Aorta (tissue), 5 donors: ENCODE data around the gene PTPRD. TPM values are rescaled to one million over a fixed set of nuclear protein-coding genes. Genes with fewer than 3 reads are reported as not detected.

ENCODE experiments used
- ATAC-seq: fragments of 200-7000 bp; cut with Tn5 transposase; one replicate; pipeline ENCODE4 v1.9.1; 2022; ENCODE audit warnings: moderate library complexity; ENCODE audit not compliant: low FRiP score
- DNase-seq, 2 donors: peaks; one replicate each; pipeline ENCODE4 v3.0.0-alpha.2; 2020
- H3K27ac ChIP-seq, 2 donors: one replicate each; pipeline ENCODE4 v1.5.1; 2013; ENCODE audit warnings: low read length in 2 of 2, mild to moderate bottlenecking in 2 of 2, moderate library complexity in 2 of 2, control low read depth in 1 of 2, inconsistent platforms in 1 of 2, low read depth in 1 of 2
- H3K27me3 ChIP-seq, 2 donors: one replicate each; pipeline ENCODE4 v1.6.1; 2013; ENCODE audit warnings: control low read depth in 1 of 2, low read length in 1 of 2, mild to moderate bottlenecking in 1 of 2, moderate library complexity in 1 of 2; ENCODE audit not compliant: insufficient read depth in 2 of 2, control insufficient read depth in 1 of 2
- H3K36me3 ChIP-seq, 2 donors: one replicate each; pipeline ENCODE4 v1.6.1; 2013; ENCODE audit warnings: control low read depth in 1 of 2, low read length in 1 of 2, mild to moderate bottlenecking in 1 of 2; ENCODE audit not compliant: insufficient read depth in 2 of 2, control insufficient read depth in 1 of 2
- H3K4me1 ChIP-seq, 2 donors: one replicate each; pipeline ENCODE4 v1.6.1; 2013; ENCODE audit warnings: low read length in 2 of 2, control low read depth in 1 of 2, mild to moderate bottlenecking in 1 of 2, moderate library complexity in 1 of 2; ENCODE audit not compliant: insufficient read depth in 2 of 2, control insufficient read depth in 1 of 2
- H3K4me3 ChIP-seq, 2 donors: one replicate each; pipeline ENCODE4 v1.5.1; 2013; ENCODE audit warnings: low read length in 2 of 2, control low read depth in 1 of 2, mild to moderate bottlenecking in 1 of 2
- H3K9me3 ChIP-seq: one replicate; pipeline ENCODE4 v1.6.1; 2013; ENCODE audit warnings: mild to moderate bottlenecking, low read length; ENCODE audit not compliant: control insufficient read depth
- WGBS, 2 donors: extraction: QIAGEN DNeasy Blood & Tissue Kit; methylation state at CpG; one replicate each; pipeline ENCODE4 v1.1.7; 2013; 5-methylcytosine and 5-hydroxymethylcytosine counted together
- intact Hi-C, 2 donors: fragments of 100-400 bp; cut with DNase I; formaldehyde crosslinking; loops; one replicate each; pipeline versions ENCODE4 v1.14.2 to v1.15.0; 2022
- polyA plus RNA-seq, 2 donors: library from polyadenylated mRNA; stranded (reverse); fragments of 200-250 nt; gene quantifications; one replicate each; pipeline ENCODE4 v1.2.3, GENCODE V29; 2013
- total RNA-seq, 2 donors: library from RNA; stranded (reverse); fragmentation: NEBNext Ultra II Directional; extraction: Animal tissue kit (Norgen Biotek cat#: 25700); gene quantifications; one replicate each; pipeline ENCODE4 v1.2.1, GENCODE V29; 2021
- donor health status: healthy with polysubstance abuse.
- donor health status: Bipolar disorder and iron deficiency.
- donor health status: DM: no; HTN: no; CAD: no.
- donor health status: DM: no; HTN: no; CAD: no.
- donor health status: DM: yes; HTN: yes; CAD: no.

Gene PTPRD
- total and polyA plus RNA-seq, 4 donors, result 1.5 to 92.0 (median 29.4) TPM

- WGBS, 2 donors, result 53 to 65% methylated on average over 3 of the region's 3 CpGs
- no peak for DNase-seq
- H3K4me3 ChIP-seq, result no peak overlapping the region
- no peaks in the 10 kb centered on the region for H3K27me3 ChIP-seq
- no peak for ATAC-seq
- no peak overlapping the region for H3K27ac ChIP-seq
- no peaks in the 10 kb centered on the region for H3K36me3 ChIP-seq
- intact Hi-C loops, result no loop called here
- no peaks in the 10 kb centered on the region for H3K4me1 ChIP-seq
- no peaks in the 10 kb centered on the region for H3K9me3 ChIP-seq
Measured at GRCh38 chr9:8389531-8389930, 2223.3 kb downstream of the PTPRD start.

GRCh38 chr9:8388132-8388531 lies 2224.7 kb downstream of the PTPRD start:
- DNase-seq (no peak), ATAC-seq (no peak)
- Histone ChIP-seq H3K4me3 (no peak overlapping the region), H3K4me1 (no peaks in the 10 kb centered on the region), H3K27ac (no peak overlapping the region), H3K36me3 (no peaks in the 10 kb centered on the region), H3K27me3 (no peaks in the 10 kb centered on the region), H3K9me3 (no peaks in the 10 kb centered on the region)
- intact Hi-C loops, result no loop called here
- WGBS, 2 donors, result 84 to 87% methylated on average over 1 of the region's 1 CpG

GRCh38 chr9:8384091-8384490 lies 2228.7 kb downstream of the PTPRD start:
- Histone ChIP-seq H3K4me3 (no peak overlapping the region), H3K4me1 (peaks cover 2 to 5% of the 10 kb centered on the region in 2 donors), H3K36me3 (no peaks in the 10 kb centered on the region), H3K27me3 (no peaks in the 10 kb centered on the region), H3K27ac (no peak overlapping the region), H3K9me3 (no peaks in the 10 kb centered on the region)
- ATAC-seq (no peak), DNase-seq (no peak)
- 64 to 69% methylated on average over 3 of the region's 3 CpGs for WGBS, 2 donors
- intact Hi-C loops, result no loop called here

GRCh38 chr9:8382777-8383527 lies 2229.8 kb downstream of the PTPRD start:
- intact Hi-C loops, result no loop called here
- Histone ChIP-seq H3K36me3 (no peaks in the 10 kb centered on the region), H3K9me3 (no peaks in the 10 kb centered on the region), H3K27ac (peak overlapping the region in 1 of 2 donors; percentile 44), H3K4me3 (no peak overlapping the region), H3K27me3 (no peaks in the 10 kb centered on the region), H3K4me1 (peaks cover 2 to 6% of the 10 kb centered on the region in 2 donors)
- WGBS, 2 donors, result 6 to 9% methylated on average over 4 of the region's 4 CpGs
- ATAC-seq, result no peak
- DNase-seq, result no peak

GRCh38 chr9:8382266-8382665 lies 2230.5 kb downstream of the PTPRD start:
- DNase-seq, result no peak
- Histone ChIP-seq H3K9me3 (no peaks in the 10 kb centered on the region), H3K4me3 (no peak overlapping the region), H3K27ac (no peak overlapping the region), H3K27me3 (no peaks in the 10 kb centered on the region), H3K4me1 (peaks cover 2 to 6% of the 10 kb centered on the region in 2 donors), H3K36me3 (no peaks in the 10 kb centered on the region)
- no peak for ATAC-seq
- intact Hi-C loops, result no loop called here
- WGBS, 2 donors, result 13 to 25% methylated on average over 1 of the region's 1 CpG

GRCh38 chr9:8381601-8382000 lies 2231.2 kb downstream of the PTPRD start:
- H3K9me3 ChIP-seq, result no peaks in the 10 kb centered on the region
- ATAC-seq, result no peak
- DNase-seq, result no peak
- no peaks in the 10 kb centered on the region for H3K27me3 ChIP-seq
- intact Hi-C loops, result no loop called here
- WGBS, 2 donors, result 84 to 93% methylated on average over 3 of the region's 3 CpGs
- H3K4me1 ChIP-seq, result peaks cover 2 to 6% of the 10 kb centered on the region in 2 donors
- H3K36me3 ChIP-seq, result no peaks in the 10 kb centered on the region
- H3K4me3 ChIP-seq, result no peak overlapping the region
- no peak overlapping the region for H3K27ac ChIP-seq

GRCh38 chr9:8374471-8374870 lies 2238.3 kb downstream of the PTPRD start:
- Histone ChIP-seq H3K9me3 (no peaks in the 10 kb centered on the region), H3K27ac (no peak overlapping the region), H3K27me3 (no peaks in the 10 kb centered on the region), H3K4me1 (peaks cover 0 to 2% of the 10 kb centered on the region in 2 donors), H3K36me3 (peaks cover 0 to 3% of the 10 kb centered on the region in 2 donors), H3K4me3 (no peak overlapping the region)
- 36 to 43% methylated on average over 3 of the region's 3 CpGs for WGBS, 2 donors
- ATAC-seq, result no peak
- intact Hi-C loops, result no loop called here
- no peak for DNase-seq

GRCh38 chr9:8371686-8372085 lies 2241.1 kb downstream of the PTPRD start:
- peaks cover 0 to 3% of the 10 kb centered on the region in 2 donors for H3K36me3 ChIP-seq
- ATAC-seq, result no peak
- WGBS, 2 donors, result 98% methylated on average over 2 of the region's 2 CpGs
- H3K9me3 ChIP-seq, result no peaks in the 10 kb centered on the region
- H3K27ac ChIP-seq, result no peak overlapping the region
- H3K27me3 ChIP-seq, result no peaks in the 10 kb centered on the region
- no peaks in the 10 kb centered on the region for H3K4me1 ChIP-seq
- DNase-seq, result no peak
- intact Hi-C loops, result no loop called here
- no peak overlapping the region for H3K4me3 ChIP-seq

GRCh38 chr9:8366161-8366926 lies 2246.5 kb downstream of the PTPRD start:
- DNase-seq, result no peak
- H3K27ac ChIP-seq, result peak overlapping the region in 1 of 2 donors; percentile 70
- H3K4me3 ChIP-seq, result no peak overlapping the region
- no peaks in the 10 kb centered on the region for H3K4me1 ChIP-seq
- intact Hi-C loops, result no loop called here
- H3K36me3 ChIP-seq, result no peaks in the 10 kb centered on the region
- 6 to 9% methylated on average over 3 of the region's 3 CpGs for WGBS, 2 donors
- ATAC-seq, result no peak
- no peaks in the 10 kb centered on the region for H3K27me3 ChIP-seq
- no peaks in the 10 kb centered on the region for H3K9me3 ChIP-seq
